ENCODE data around the gene TTC28.

Gene TTC28

GRCh38 chr22:28268850-28269249 is 410.8 kb downstream of the TTC28 start:
- no peak for DNase-seq (ENCODE audit: low spot score)

- no peak for DNase-seq (ENCODE audit: low spot score)
Measured at GRCh38 chr22:28268171-28268570, 411.5 kb downstream of the TTC28 start.

- no peak for DNase-seq (ENCODE audit: low spot score)
Measured at GRCh38 chr22:28260619-28261018, 419.0 kb downstream of the TTC28 start.

GRCh38 chr22:28259774-28260312 is 419.8 kb downstream of the TTC28 start:
- DNase-seq (ENCODE audit: low spot score): no peak

GRCh38 chr22:28254396-28254795 is 425.2 kb downstream of the TTC28 start:
- no peak for DNase-seq (ENCODE audit: low spot score)

GRCh38 chr22:28252539-28252938 is 427.1 kb downstream of the TTC28 start:
- no peak for DNase-seq (ENCODE audit: low spot score)

- DNase-seq (ENCODE audit: low spot score): no peak
Measured at GRCh38 chr22:28250036-28250695, 429.5 kb downstream of the TTC28 start.

GRCh38 chr22:28249402-28249801 is 430.2 kb downstream of the TTC28 start:
- DNase-seq (ENCODE audit: low spot score): no peak

GRCh38 chr22:28247667-28248363 is 431.8 kb downstream of the TTC28 start:
- no peak for DNase-seq (ENCODE audit: low spot score)

GRCh38 chr22:28247136-28247535 is 432.5 kb downstream of the TTC28 start:
- DNase-seq (ENCODE audit: low spot score): no peak

GRCh38 chr22:28246397-28246796 is 433.2 kb downstream of the TTC28 start:
- DNase-seq (ENCODE audit: low spot score): no peak

- DNase-seq (ENCODE audit: low spot score): no peak
Measured at GRCh38 chr22:28245579-28246224, 433.9 kb downstream of the TTC28 start.

GRCh38 chr22:28244757-28245156 is 434.9 kb downstream of the TTC28 start:
- DNase-seq (ENCODE audit: low spot score): no peak

GRCh38 chr22:28243539-28243938 is 436.1 kb downstream of the TTC28 start:
- no peak for DNase-seq (ENCODE audit: low spot score)

- no peak for DNase-seq (ENCODE audit: low spot score)
Measured at GRCh38 chr22:28241656-28242290, 437.9 kb downstream of the TTC28 start.

GRCh38 chr22:28239941-28240340 is 439.7 kb downstream of the TTC28 start:
- no peak for DNase-seq (ENCODE audit: low spot score)

- DNase-seq (ENCODE audit: low spot score): no peak
Measured at GRCh38 chr22:28237783-28238182, 441.9 kb downstream of the TTC28 start.

- DNase-seq (ENCODE audit: low spot score): no peak
Measured at GRCh38 chr22:28237112-28237511, 442.5 kb downstream of the TTC28 start.

GRCh38 chr22:28232204-28232603 is 447.4 kb downstream of the TTC28 start:
- DNase-seq (ENCODE audit: low spot score): no peak

GRCh38 chr22:28231441-28231840 is 448.2 kb downstream of the TTC28 start:
- DNase-seq (ENCODE audit: low spot score): peak; percentile 29

GRCh38 chr22:28230671-28231070 is 449.0 kb downstream of the TTC28 start:
- no peak for DNase-seq (ENCODE audit: low spot score)
